ENCODE measurements around the gene PA2G4. TPM values are rescaled to one million over a fixed set of nuclear protein-coding genes. Genes with fewer than 3 reads are reported as not detected.

Gene PA2G4
- polyA plus RNA-seq, 1 donor (not counting 4 experiments of a cell fraction or from before 2014, with no cell fraction given): 480 TPM

DNA sequence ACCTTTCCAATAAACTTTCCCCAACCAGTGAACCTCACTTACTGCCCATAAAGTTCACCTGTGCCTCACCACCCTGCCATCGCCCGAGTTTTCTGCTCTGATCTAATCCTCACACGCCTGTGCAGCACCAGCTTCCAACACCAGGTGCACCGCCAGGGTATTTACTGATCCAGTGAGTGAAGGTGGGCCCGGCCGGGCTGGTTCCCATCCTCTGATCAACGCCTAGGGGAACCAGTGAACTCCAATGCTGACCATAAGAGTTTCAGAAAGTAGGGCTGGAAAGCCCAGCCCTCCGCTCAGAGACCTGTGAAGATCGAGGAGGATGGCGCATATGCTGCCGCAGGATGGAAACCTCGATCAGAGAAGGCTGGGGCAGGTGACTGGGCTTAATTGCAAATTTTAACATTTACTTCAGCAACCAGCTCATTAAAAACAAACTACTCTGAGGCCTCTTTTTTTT, 47.3 kb downstream of the PA2G4 start:
- peak overlapping the region; percentile 54 to 84 (median 74) for H3K4me3 ChIP-seq (ENCODE audit: control insufficient read depth in 2 of 3, extremely low read depth in 1 of 3, insufficient read depth in 2 of 3, low read depth in 1 of 3, low read length in 3 of 3)
- DNase-seq (ENCODE audit: low read depth, low spot score) (no peak), FAIRE-seq (peak; percentile 29)
- no peaks in the 10 kb centered on the region for H3K9me3 ChIP-seq (ENCODE audit: control insufficient read depth, low read depth, low read length)
- peaks cover 0 to 6% of the 10 kb centered on the region in 2 experiments for H3K36me3 ChIP-seq (ENCODE audit: control insufficient read depth in 2 of 2, extremely low read depth in 1 of 2, insufficient read depth in 2 of 2, low read length in 2 of 2)
- peak overlapping the region; percentile 93 for H2AFZ ChIP-seq (ENCODE audit: control insufficient read depth, low read length)
- peaks cover 16% of the 10 kb centered on the region for H3K4me1 ChIP-seq (ENCODE audit: control insufficient read depth, extremely low read depth, insufficient read depth, low read length)
- no peaks in the 10 kb centered on the region for H3K79me2 ChIP-seq (ENCODE audit: control insufficient read depth, insufficient read depth, low read length)
- H3K27ac ChIP-seq (ENCODE audit: control insufficient read depth, insufficient read depth, low read length): peak overlapping the region; percentile 89
- no peaks in the 10 kb centered on the region for H3K9me1 ChIP-seq (ENCODE audit: control insufficient read depth, extremely low read depth, insufficient read depth, low read length)
- dilution Hi-C loops (cut with MboI; ENCODE audit: extremely low pct_ligation_motif_present, low sequenced_read_pairs): no loop called here
- H3K9ac ChIP-seq (ENCODE audit: control insufficient read depth, extremely low read depth, insufficient read depth, low read length): peak overlapping the region; percentile 87
- H4K20me1 ChIP-seq (ENCODE audit: control insufficient read depth, extremely low read depth, insufficient read depth, low read length): no peaks in the 10 kb centered on the region
- H3K4me2 ChIP-seq (ENCODE audit: control insufficient read depth, extremely low read depth, insufficient read depth, low read depth, low read length): peak overlapping the region; percentile 99
- TF ChIP-seq EZH2 (IDR thresholded peaks at IDR 0.05; ENCODE audit: low read length): no peak
- TF ChIP-seq, protein P1, sequence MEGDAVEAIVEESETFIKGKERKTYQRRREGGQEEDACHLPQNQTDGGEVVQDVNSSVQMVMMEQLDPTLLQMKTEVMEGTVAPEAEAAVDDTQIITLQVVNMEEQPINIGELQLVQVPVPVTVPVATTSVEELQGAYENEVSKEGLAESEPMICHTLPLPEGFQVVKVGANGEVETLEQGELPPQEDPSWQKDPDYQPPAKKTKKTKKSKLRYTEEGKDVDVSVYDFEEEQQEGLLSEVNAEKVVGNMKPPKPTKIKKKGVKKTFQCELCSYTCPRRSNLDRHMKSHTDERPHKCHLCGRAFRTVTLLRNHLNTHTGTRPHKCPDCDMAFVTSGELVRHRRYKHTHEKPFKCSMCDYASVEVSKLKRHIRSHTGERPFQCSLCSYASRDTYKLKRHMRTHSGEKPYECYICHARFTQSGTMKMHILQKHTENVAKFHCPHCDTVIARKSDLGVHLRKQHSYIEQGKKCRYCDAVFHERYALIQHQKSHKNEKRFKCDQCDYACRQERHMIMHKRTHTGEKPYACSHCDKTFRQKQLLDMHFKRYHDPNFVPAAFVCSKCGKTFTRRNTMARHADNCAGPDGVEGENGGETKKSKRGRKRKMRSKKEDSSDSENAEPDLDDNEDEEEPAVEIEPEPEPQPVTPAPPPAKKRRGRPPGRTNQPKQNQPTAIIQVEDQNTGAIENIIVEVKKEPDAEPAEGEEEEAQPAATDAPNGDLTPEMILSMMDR (optimal IDR thresholded peaks at IDR 0.05 in 1 of 3, IDR thresholded peaks at IDR 0.05 in 1 of 3, conservative IDR thresholded peaks at IDR 0.05 in 1 of 3; ENCODE audit: extremely low read depth in 1 of 3, insufficient read depth in 2 of 3, low read length in 3 of 3): peak in 2 of 3 experiments; percentile 71 to 82
- H3K27me3 ChIP-seq (ENCODE audit: control insufficient read depth, extremely low read depth, insufficient read depth, low read length): no peaks in the 10 kb centered on the region

DNA sequence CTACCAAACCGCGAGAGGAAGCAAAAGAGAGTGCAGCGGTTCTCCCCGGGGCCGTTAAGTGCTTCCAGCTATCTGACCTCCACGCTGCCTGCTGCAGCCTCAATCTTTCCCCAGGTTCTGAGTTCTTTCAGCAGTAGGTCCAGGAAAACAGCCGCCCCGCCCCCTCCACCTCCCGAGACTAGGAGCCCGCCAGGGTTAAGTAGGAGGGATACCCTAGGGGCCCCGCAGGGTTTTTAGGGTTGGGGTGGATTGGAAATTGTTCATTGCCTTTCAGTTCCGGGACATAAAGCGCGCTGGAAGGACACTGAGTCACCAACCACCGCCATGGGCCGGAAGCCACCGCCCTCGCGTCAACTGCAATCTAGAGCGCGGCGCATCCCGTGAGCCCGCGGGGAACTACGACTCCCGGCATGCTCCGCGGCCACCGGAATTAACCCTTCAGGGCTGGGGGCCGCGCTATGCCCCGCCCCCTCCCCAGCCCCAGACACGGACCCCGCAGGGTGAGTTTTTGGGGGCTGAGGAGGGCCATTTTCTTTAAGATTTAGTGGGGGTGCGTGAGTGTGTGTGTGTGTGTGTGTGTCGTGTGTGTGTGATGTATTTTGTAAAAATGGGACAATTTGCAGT, 47.9 kb downstream of the PA2G4 start, which contains the start of gene MYL6B:
Gene MYL6B, plus strand, starts transcription at position 456 of the 624 bp plus-strand sequence. CDS start 1,332 bp downstream, outside the sequence.
- Histone ChIP-seq H4K20me1 (ENCODE audit: control insufficient read depth, extremely low read depth, insufficient read depth, low read length) (no peaks in the 10 kb centered on the region), H3K27me3 (ENCODE audit: control insufficient read depth, extremely low read depth, insufficient read depth, low read length) (no peaks in the 10 kb centered on the region), H3K9me1 (ENCODE audit: control insufficient read depth, extremely low read depth, insufficient read depth, low read length) (no peaks in the 10 kb centered on the region), H3K9ac (ENCODE audit: control insufficient read depth, extremely low read depth, insufficient read depth, low read length) (peak within 1 kb of the TSS; percentile 87), H3K4me2 (ENCODE audit: control insufficient read depth, extremely low read depth, insufficient read depth, low read depth, low read length) (peak within 1 kb of the TSS; percentile 99), H3K4me3 (ENCODE audit: control insufficient read depth in 2 of 3, extremely low read depth in 1 of 3, insufficient read depth in 2 of 3, low read depth in 1 of 3, low read length in 3 of 3) (peak within 1 kb of the TSS; percentile 54 to 84 (median 74)), H3K9me3 (ENCODE audit: control insufficient read depth, low read depth, low read length) (no peaks in the 10 kb centered on the region), H3K4me1 (ENCODE audit: control insufficient read depth, extremely low read depth, insufficient read depth, low read length) (peaks cover 16% of the 10 kb centered on the region), H3K79me2 (ENCODE audit: control insufficient read depth, insufficient read depth, low read length) (no peaks in the 10 kb centered on the region), H3K27ac (ENCODE audit: control insufficient read depth, insufficient read depth, low read length) (peak within 1 kb of the TSS; percentile 89), H3K36me3 (ENCODE audit: control insufficient read depth in 2 of 2, extremely low read depth in 1 of 2, insufficient read depth in 2 of 2, low read length in 2 of 2) (peaks cover 0 to 6% of the 10 kb centered on the region in 2 experiments), H2AFZ (ENCODE audit: control insufficient read depth, low read length) (peak within 1 kb of the TSS; percentile 93)
- peak; percentile 79 for FAIRE-seq
- dilution Hi-C loops (cut with MboI; ENCODE audit: extremely low pct_ligation_motif_present, low sequenced_read_pairs): no loop called here
- TF ChIP-seq, protein P1 (optimal IDR thresholded peaks at IDR 0.05 in 1 of 3, IDR thresholded peaks at IDR 0.05 in 1 of 3, conservative IDR thresholded peaks at IDR 0.05 in 1 of 3; ENCODE audit: extremely low read depth in 1 of 3, insufficient read depth in 2 of 3, low read length in 3 of 3): no peak
- no peak for TF ChIP-seq EZH2 (IDR thresholded peaks at IDR 0.05; ENCODE audit: low read length)
- no peak for DNase-seq (ENCODE audit: low read depth, low spot score)

All from keratinocyte (primary cell).